ENCODE results near the gene ZNF749. TPM values are rescaled to one million over a fixed set of nuclear protein-coding genes. Genes with fewer than 3 reads are reported as not detected.

ZNF749 gene
- total and polyA plus RNA-seq, 10 of the 15 experiments (the other 5 are each of a cell fraction or from before 2014, with no cell fraction given) = 3.1 to 20.2 (median 13.7) TPM

- TF ChIP-seq, protein P1, sequence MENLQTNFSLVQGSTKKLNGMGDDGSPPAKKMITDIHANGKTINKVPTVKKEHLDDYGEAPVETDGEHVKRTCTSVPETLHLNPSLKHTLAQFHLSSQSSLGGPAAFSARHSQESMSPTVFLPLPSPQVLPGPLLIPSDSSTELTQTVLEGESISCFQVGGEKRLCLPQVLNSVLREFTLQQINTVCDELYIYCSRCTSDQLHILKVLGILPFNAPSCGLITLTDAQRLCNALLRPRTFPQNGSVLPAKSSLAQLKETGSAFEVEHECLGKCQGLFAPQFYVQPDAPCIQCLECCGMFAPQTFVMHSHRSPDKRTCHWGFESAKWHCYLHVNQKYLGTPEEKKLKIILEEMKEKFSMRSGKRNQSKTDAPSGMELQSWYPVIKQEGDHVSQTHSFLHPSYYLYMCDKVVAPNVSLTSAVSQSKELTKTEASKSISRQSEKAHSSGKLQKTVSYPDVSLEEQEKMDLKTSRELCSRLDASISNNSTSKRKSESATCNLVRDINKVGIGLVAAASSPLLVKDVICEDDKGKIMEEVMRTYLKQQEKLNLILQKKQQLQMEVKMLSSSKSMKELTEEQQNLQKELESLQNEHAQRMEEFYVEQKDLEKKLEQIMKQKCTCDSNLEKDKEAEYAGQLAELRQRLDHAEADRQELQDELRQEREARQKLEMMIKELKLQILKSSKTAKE (IDR thresholded peaks at IDR 0.05; ENCODE audit: low read depth, poor library complexity, severe bottlenecking) = no peak
- TF ChIP-seq ZNF384 (IDR thresholded peaks at IDR 0.05; ENCODE audit: borderline replicate concordance, low read depth, low read length) (no peak), SMAD1 (IDR thresholded peaks at IDR 0.05; ENCODE audit: low read depth, partially characterized antibody) (no peak), MLLT1 (IDR thresholded peaks at IDR 0.05) (no peak), ZZZ3 (IDR thresholded peaks at IDR 0.05; ENCODE audit: control insufficient read depth, insufficient read length, low read depth) (no peak), NFIC (IDR thresholded peaks at IDR 0.05; ENCODE audit: low read depth, low read length) (no peak), CREM (IDR thresholded peaks at IDR 0.05; ENCODE audit: low read depth) (peak; percentile 98), JUNB (IDR thresholded peaks at IDR 0.05) (no peak), HDAC2 (IDR thresholded peaks at IDR 0.05) (no peak), SREBF2 (IDR thresholded peaks at IDR 0.05; ENCODE audit: low read length) (no peak), IKZF1 (conservative IDR thresholded peaks at IDR 0.05) (peak; percentile 95), CHD4 (IDR thresholded peaks at IDR 0.05) (no peak), MEF2B (IDR thresholded peaks at IDR 0.05; ENCODE audit: partially characterized antibody, poor library complexity, severe bottlenecking) (no peak)
- TF ChIP-seq, protein P2, sequence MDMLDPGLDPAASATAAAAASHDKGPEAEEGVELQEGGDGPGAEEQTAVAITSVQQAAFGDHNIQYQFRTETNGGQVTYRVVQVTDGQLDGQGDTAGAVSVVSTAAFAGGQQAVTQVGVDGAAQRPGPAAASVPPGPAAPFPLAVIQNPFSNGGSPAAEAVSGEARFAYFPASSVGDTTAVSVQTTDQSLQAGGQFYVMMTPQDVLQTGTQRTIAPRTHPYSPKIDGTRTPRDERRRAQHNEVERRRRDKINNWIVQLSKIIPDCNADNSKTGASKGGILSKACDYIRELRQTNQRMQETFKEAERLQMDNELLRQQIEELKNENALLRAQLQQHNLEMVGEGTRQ (IDR thresholded peaks at IDR 0.05; ENCODE audit: borderline replicate concordance, low read depth, low read length) = no peak
- TF ChIP-seq, protein P3, sequence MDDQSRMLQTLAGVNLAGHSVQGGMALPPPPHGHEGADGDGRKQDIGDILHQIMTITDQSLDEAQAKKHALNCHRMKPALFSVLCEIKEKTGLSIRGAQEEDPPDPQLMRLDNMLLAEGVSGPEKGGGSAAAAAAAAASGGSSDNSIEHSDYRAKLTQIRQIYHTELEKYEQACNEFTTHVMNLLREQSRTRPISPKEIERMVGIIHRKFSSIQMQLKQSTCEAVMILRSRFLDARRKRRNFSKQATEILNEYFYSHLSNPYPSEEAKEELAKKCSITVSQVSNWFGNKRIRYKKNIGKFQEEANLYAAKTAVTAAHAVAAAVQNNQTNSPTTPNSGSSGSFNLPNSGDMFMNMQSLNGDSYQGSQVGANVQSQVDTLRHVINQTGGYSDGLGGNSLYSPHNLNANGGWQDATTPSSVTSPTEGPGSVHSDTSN (IDR thresholded peaks at IDR 0.05; ENCODE audit: insufficient replicate concordance, low read depth, low read length) = peak; percentile 43
- TF ChIP-seq, protein P4, sequence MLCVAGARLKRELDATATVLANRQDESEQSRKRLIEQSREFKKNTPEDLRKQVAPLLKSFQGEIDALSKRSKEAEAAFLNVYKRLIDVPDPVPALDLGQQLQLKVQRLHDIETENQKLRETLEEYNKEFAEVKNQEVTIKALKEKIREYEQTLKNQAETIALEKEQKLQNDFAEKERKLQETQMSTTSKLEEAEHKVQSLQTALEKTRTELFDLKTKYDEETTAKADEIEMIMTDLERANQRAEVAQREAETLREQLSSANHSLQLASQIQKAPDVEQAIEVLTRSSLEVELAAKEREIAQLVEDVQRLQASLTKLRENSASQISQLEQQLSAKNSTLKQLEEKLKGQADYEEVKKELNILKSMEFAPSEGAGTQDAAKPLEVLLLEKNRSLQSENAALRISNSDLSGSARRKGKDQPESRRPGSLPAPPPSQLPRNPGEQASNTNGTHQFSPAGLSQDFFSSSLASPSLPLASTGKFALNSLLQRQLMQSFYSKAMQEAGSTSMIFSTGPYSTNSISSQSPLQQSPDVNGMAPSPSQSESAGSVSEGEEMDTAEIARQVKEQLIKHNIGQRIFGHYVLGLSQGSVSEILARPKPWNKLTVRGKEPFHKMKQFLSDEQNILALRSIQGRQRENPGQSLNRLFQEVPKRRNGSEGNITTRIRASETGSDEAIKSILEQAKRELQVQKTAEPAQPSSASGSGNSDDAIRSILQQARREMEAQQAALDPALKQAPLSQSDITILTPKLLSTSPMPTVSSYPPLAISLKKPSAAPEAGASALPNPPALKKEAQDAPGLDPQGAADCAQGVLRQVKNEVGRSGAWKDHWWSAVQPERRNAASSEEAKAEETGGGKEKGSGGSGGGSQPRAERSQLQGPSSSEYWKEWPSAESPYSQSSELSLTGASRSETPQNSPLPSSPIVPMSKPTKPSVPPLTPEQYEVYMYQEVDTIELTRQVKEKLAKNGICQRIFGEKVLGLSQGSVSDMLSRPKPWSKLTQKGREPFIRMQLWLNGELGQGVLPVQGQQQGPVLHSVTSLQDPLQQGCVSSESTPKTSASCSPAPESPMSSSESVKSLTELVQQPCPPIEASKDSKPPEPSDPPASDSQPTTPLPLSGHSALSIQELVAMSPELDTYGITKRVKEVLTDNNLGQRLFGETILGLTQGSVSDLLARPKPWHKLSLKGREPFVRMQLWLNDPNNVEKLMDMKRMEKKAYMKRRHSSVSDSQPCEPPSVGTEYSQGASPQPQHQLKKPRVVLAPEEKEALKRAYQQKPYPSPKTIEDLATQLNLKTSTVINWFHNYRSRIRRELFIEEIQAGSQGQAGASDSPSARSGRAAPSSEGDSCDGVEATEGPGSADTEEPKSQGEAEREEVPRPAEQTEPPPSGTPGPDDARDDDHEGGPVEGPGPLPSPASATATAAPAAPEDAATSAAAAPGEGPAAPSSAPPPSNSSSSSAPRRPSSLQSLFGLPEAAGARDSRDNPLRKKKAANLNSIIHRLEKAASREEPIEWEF (IDR thresholded peaks at IDR 0.05; ENCODE audit: insufficient replicate concordance, low read depth, low read length) = no peak
Observed at GRCh38 chr19:57389730-57390598, 45.2 kb upstream of the ZNF749 start, which contains the start of gene ZNF548 (continued).

All from GM12878 (cell line).